NOMO-1 treated with dmso at 0.1 percent for 144 hours (cell line): ENCODE measurements around the gene OSBPL3.

Experiments
- DNase-seq: peaks from one replicate; lab custom pipeline; 2025; ENCODE audit not compliant: unreplicated experiment; lab: John Stamatoyannopoulos, UW

The OSBPL3 gene

DNA sequence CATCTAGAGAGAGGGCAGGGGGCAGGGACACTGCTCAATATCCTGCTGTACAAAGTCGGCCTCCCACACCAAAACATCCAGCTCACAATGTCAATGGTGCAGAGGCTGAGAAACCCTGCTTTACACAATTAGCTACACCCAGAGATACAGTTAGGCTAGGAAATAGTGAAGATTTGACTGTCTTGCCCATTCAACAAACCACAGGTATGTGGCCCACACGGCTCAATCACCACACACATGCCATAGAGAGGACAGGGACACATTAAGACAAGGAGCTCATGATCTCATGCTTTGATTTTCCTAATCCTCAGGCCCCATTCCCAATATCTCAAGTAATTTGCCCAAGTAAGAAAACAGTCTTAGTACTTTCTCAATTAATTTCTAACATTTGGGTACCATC is 110.4 kb downstream of the OSBPL3 start:
- no peak for DNase-seq

DNA sequence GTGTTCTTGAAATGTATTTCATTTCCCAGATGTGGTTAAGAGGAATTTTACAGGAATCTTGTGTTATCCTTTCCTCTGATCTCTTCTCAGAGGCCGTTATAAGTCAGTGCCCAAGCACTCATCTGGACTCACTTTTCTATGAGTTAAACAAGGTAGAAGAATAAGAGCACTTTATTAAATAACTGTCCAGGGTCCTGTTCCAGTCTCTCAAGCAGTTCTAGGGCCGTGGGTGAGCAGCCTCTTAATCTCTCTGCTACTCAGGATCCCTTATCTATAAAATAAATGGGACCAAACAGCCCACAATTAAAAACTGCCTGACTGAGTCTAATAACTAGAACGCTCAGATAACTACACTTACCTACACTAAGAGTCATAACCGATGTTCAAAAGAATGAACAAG is 111.2 kb downstream of the OSBPL3 start:
- DNase-seq, result no peak

DNA sequence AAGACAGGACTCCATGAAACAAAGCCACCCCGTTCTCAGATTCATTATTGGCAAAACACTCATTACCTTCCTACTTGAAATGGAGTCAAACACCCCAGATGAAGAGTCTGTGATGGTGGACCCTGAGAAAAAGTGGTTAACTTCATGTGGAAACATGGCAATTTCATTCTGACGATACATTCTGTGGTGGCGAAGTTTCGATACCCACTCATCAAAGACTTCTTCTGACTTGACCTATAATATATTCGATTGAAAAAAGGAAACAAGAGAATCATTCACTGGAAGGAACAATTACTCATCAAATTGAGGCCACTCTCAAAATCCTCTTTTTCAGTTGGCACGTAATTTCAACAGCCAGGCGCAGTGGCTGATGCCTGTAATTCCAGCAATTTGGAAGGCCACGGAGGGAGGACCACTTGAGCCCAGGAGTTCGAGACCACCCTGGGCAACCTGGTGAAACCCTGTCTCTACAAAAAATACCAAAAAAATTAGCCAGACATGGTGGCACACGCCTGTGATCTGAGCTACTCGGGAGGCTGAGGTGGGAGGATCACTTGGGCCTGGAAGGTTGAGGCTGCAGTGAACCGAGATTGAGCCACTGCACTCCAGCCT is 113.9 kb downstream of the OSBPL3 start:
- DNase-seq, result no peak

DNA sequence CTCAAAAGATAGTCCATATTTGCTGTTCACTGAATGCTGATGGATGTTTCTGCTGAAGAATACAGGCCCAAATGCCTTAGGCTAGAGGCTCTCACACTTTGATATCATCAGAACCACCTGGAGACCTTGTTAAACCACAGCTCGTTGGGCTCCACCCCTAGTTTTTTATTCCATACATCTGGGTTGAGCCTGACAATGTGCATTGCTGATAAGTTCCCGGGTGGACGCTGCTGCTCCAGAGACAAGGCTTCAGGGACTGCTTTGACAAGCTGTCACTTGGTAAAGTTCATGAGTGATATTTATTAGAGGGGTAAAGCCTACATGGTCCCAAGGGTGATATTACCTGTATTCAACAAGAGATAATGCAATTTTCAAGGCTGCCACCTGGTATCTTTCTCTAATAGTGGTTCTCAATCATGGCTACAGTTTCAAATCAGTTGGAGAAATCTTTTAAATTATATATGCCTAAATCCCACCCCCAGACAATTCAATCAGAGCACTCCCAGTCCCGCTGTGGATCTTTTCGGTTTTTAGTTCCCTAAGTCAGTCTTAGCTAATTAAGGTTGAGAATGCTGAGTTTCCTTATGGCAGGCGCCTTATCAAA is 115.7 kb downstream of the OSBPL3 start:
- no peak for DNase-seq

- no peak for DNase-seq
Measured at GRCh38 chr7:24863626-24864025, 116.4 kb downstream of the OSBPL3 start.

GRCh38 chr7:24862461-24862860 is 117.5 kb downstream of the OSBPL3 start:
- no peak for DNase-seq

GRCh38 chr7:24861336-24861735 is 118.6 kb downstream of the OSBPL3 start:
- DNase-seq, result no peak

DNA sequence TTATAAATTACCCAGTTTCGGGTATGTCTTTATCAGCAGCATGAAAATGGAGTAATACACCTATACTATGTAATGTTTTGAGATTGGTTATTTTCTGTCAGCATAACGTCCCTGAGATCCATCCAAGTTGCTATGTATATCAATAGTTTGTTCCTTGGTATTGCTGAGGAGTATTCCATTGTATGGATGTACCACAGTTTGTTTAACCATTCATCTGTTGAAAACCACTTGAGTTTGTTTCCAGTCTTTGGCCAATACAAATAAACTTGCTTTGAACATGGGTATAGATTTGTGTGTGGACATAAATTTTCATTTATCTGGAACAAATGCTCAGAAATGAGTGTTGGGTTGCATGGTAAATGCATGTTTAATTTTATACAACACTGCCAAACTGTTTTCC is 119.4 kb downstream of the OSBPL3 start:
- no peak for DNase-seq

DNA sequence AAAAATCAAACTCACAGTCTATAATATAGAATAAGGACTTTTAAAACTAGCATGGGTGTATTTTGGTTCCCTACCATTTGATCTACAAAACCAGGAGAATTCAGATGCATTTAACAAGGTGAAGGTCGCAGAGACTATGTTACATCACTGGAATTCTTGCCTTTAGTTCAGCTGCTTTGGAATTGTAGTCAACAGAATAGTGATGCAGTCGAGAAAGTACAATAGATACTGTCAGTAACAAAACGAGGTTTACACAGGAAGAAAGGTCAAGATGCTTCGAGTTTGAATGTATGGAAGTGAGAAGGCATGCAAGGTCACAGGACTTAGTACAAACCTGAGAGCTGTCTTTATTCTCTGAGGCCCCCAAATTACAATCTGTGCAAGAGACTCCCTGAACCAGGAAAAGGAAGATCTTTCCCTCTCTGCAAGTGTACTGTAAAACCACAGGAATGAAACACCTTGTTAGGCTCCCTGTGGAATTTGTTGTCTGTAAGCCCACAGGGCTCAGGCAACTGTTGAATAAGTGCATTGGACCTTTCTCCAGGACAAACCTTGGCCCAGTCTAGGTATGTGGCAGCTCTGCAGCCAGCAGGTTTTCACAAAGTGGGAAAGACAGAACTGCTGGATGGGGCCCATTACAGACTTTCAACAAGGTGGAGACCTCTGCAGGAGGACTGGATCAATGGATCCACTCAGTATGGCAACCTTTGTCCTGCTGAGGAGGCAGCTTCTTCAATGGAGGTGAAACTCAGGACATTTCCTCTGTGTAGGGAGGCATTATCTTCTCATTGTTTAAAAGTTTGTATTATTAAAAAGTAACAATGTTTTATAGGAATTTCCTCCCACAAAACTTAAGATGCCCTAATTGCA is 121.6 kb downstream of the OSBPL3 start:
- no peak for DNase-seq

- no peak for DNase-seq
Measured at GRCh38 chr7:24857623-24858022, 122.4 kb downstream of the OSBPL3 start.

GRCh38 chr7:24854866-24855265 is 125.1 kb downstream of the OSBPL3 start:
- no peak for DNase-seq

DNA sequence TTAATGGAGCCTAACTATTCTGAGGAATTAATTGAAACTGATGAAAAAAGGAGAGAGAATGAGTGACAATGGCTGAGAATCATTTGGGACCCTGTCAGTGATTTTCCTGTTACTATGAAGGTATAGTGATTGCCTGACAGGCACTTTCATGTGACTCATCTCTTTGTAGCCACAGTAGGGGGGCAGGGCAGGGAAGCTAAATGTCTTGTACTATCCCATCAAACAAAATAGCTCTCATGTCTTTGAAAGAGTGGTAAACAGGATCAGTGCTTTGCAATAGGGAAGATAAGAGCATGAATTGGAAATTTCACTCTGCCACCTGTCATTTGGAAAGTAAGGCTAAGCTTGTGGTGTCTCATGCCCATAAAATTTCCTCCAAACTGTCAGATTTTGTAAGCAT is 128.2 kb downstream of the OSBPL3 start:
- no peak for DNase-seq

GRCh38 chr7:24848878-24849277 is 131.1 kb downstream of the OSBPL3 start:
- no peak for DNase-seq

DNA sequence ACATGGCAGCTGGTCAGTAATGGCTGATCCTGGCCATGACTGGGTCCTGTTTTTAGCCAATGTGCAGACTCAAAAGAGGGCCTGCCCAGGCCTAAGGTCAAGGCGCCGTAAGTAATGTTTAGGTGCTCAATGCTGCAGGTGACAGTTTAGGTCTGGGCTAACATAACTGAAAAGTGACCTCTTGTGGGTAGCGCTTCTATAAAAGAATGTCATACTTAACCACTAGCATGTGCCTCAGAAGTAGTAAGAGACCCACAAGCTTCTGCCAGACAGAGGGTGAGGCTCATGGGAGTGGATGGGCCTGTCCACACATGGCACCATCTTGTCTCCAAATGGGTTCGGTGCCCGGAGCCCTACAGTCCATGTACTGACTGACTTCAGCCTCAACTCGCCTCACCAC is 132.2 kb downstream of the OSBPL3 start:
- no peak for DNase-seq

DNA sequence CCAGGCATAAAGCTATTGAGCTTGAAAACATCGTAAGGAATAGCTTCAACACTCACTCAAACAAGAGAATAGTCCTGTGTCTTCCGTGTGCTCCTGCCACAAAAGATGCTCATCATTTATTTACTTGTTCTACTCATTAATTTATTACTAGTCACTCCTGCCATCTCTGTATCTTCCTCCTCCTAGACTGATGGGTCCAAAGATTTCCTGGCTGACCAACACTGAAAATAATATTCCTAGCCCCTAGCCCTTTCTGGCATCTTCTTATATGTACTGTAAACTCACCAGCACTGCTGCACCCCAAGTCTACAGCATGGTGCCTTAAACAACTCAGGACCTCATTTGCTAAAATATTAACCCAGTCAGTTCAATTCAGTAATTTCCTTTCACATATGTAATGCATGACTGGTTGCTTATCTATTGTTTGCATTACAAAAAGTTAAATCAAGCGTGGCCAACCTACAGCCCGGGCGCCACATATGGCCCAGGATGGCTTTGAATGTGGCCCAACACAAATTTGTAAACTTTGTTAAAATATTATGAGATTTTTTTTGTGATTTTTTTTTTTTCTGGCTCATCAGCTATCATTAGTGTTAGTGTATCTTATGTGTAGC is 136.1 kb downstream of the OSBPL3 start:
- DNase-seq, result no peak

GRCh38 chr7:24842449-24843241 is 137.3 kb downstream of the OSBPL3 start:
- no peak for DNase-seq

DNA sequence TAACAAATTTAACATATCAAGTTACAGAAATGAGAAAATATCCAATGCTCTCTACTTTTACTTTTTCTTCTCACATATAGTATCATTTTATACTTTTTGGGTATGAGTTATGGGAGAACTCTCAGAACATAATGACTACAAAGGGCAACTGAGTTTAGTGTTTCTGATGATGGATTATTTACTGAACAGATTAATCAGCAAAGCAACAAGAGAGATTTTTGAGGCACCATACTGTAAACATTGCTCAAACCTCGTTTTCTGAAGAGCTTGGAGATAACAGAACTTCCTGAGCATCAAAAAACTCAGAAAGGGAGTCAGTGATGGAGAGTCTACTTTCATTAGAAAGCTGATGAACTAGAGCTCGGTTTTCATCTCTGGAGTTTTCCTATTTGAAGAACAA is 137.9 kb downstream of the OSBPL3 start:
- no peak for DNase-seq

DNA sequence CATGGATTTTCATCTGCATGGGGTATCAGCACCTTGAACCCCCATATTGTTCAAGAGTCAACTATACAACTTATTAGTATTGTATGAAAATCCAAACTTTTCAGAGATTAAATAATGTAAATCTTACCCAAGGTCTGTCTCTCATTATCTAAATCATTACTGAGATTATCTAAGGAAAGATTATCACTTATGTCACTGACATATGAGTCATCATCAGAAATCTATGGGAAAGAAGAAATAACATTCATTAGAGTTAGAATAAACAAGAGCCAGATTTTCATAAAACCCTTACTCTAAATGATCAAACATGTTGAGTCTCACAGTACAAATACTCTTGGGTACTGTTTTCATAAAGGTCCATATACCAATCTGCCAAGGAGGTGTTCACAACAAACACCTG is 139.4 kb downstream of the OSBPL3 start:
- no peak for DNase-seq

GRCh38 chr7:24836084-24836483 is 143.9 kb downstream of the OSBPL3 start:
- peak; percentile 31 for DNase-seq

DNA sequence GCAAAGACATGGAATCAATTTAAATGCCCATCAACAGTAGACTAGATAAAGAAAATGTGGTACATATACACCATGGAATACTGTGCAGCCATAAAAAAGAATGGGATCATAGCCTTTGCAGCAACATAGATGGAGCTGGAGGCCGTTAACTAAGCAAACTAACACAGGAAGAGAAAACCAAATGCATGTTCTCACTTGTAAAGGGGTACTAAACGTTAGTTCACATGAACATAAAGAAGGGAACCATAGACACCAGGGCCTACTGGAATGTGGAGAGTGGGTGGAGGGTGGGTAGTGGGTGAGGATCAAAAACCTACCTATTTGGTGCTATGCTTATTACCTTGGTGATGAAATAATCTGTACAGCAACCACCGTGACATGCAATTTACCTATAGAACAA is 144.3 kb downstream of the OSBPL3 start:
- DNase-seq, result no peak
